IPS DF 19.7 (cell line): ENCODE measurements around the gene ATRN.

Experiments used
- DNase-seq: peaks from one replicate; pipeline ENCODE4 v3.0.0-alpha.2; 2013; ENCODE audit warnings: low read depth, low spot score

The ATRN gene

GRCh38 chr20:3627476-3627875, 156.7 kb downstream of the ATRN start:
- no peak for DNase-seq

GRCh38 chr20:3628502-3629314, 157.9 kb downstream of the ATRN start:
- no peak for DNase-seq

- no peak for DNase-seq
Observed at GRCh38 chr20:3629893-3630292, 159.1 kb downstream of the ATRN start.

- no peak for DNase-seq
Observed at GRCh38 chr20:3630429-3630828, 159.6 kb downstream of the ATRN start.

- no peak for DNase-seq
Observed at GRCh38 chr20:3631534-3631933, 160.7 kb downstream of the ATRN start.

- DNase-seq = no peak
Observed at GRCh38 chr20:3632311-3633004, 161.6 kb downstream of the ATRN start.

- no peak for DNase-seq
Observed at GRCh38 chr20:3633913-3634478, 163.2 kb downstream of the ATRN start.

GRCh38 chr20:3635346-3635745, 164.5 kb downstream of the ATRN start:
- no peak for DNase-seq

GRCh38 chr20:3640259-3640658, 169.4 kb downstream of the ATRN start:
- DNase-seq = no peak

- DNase-seq = no peak
Observed at GRCh38 chr20:3645309-3646066, 174.7 kb downstream of the ATRN start.

GRCh38 chr20:3646067-3646440, 175.2 kb downstream of the ATRN start:
- no peak for DNase-seq

GRCh38 chr20:3646651-3647050, 175.8 kb downstream of the ATRN start:
- DNase-seq = no peak

- no peak for DNase-seq
Observed at GRCh38 chr20:3647473-3647872, 176.7 kb downstream of the ATRN start.

- DNase-seq = no peak
Observed at GRCh38 chr20:3648951-3649350, 178.1 kb downstream of the ATRN start.

GRCh38 chr20:3651204-3651962, 180.6 kb downstream of the ATRN start:
- no peak for DNase-seq

- DNase-seq = no peak
Observed at GRCh38 chr20:3652221-3652620, 181.4 kb downstream of the ATRN start.

- no peak for DNase-seq
Observed at GRCh38 chr20:3652676-3653596, 182.1 kb downstream of the ATRN start.

GRCh38 chr20:3653921-3654320, 183.1 kb downstream of the ATRN start:
- DNase-seq = no peak

GRCh38 chr20:3654326-3655130, 183.7 kb downstream of the ATRN start:
- DNase-seq = no peak

- no peak for DNase-seq
Observed at GRCh38 chr20:3655131-3655405, 184.2 kb downstream of the ATRN start.
